T-cell (primary cell): ENCODE results near the gene ZNRF2. TPM values are rescaled to one million over a fixed set of nuclear protein-coding genes. Genes with fewer than 3 reads are reported as not detected.
A peak's percentile ranks its signal among the peaks of the same experiment; 100 is the strongest.

Source experiments
- ATAC-seq, 4 experiments: fragments of 200-7000 bp in 3 of 4; fragments of 150-1000 bp in 1 of 4; cut with Tn5 transposase; replicated peaks in 1 of 4; 1 replicate in 3 of 4; 2 replicates in 1 of 4; pipeline ENCODE4 v1.10.0; 2021; ENCODE audit warnings: moderate library complexity in 3 of 4, mild to moderate bottlenecking in 2 of 4, moderate number of reproducible peaks in 1 of 4
- CTCF ChIA-PET, 2 donors: fragments of 300-600 bp; sonication (Branson Sonifier 250); formaldehyde crosslinking; loops; one replicate each; lab custom pipeline; 2022; ENCODE audit warnings: antibody characterized with exemption in 2 of 2; lab: Charles Lee
- POLR2A ChIA-PET, 2 donors: fragments of 300-600 bp; sonication (Branson Sonifier 250); formaldehyde crosslinking; loops; one replicate each; lab custom pipeline; 2022; ENCODE audit warnings: antibody characterized with exemption in 2 of 2; lab: Charles Lee
- DNase-seq, 35 experiments: peaks; one replicate each; pipeline versions ENCODE4 v3.0.0 to v3.0.0-alpha.2; 2013 to 2023
- H3K27ac ChIP-seq: one replicate; pipeline ENCODE4 v1.5.1; 2013; ENCODE audit warnings: low read length
- H3K27me3 ChIP-seq, 2 experiments: replicated peaks in 1 of 2; 1 replicate in 1 of 2; 2 replicates in 1 of 2; pipeline versions ENCODE4 v1.6.1 to v1.7.0; 2013; ENCODE audit warnings: low read length in 1 of 2, mixed read lengths in 1 of 2; ENCODE audit not compliant: control insufficient read depth in 2 of 2, insufficient read depth in 2 of 2; ENCODE audit errors: extremely low read depth in 1 of 2
- H3K36me3 ChIP-seq, 2 donors: 1 replicate in 1 of 2; 2 replicates in 1 of 2; pipeline versions ENCODE4 v1.6.1 to v1.7.0; 2013; ENCODE audit warnings: low read length in 1 of 2; ENCODE audit not compliant: control insufficient read depth in 2 of 2, insufficient read depth in 1 of 2; ENCODE audit errors: extremely low read depth in 1 of 2
- H3K4me1 ChIP-seq, 2 experiments: 1 replicate in 1 of 2; 2 replicates in 1 of 2; pipeline versions ENCODE4 v1.6.1 to v1.7.0; 2013; ENCODE audit warnings: low read length in 2 of 2, mixed read lengths in 1 of 2; ENCODE audit not compliant: insufficient read depth in 2 of 2, control insufficient read depth in 1 of 2; ENCODE audit errors: extremely low read depth in 1 of 2
- H3K4me3 ChIP-seq, 2 donors: 1 replicate in 1 of 2; 2 replicates in 1 of 2; pipeline versions ENCODE4 v1.5.1 to v1.7.0; 2013; ENCODE audit warnings: mild to moderate bottlenecking in 2 of 2, low read length in 1 of 2, moderate library complexity in 1 of 2; ENCODE audit not compliant: control insufficient read depth in 1 of 2; ENCODE audit errors: extremely low read depth in 1 of 2
- H3K9me3 ChIP-seq: 2 replicates; pipeline ENCODE4 v1.7.0; 2013
- H3K27ac Mint-ChIP-seq, 2 donors: one replicate each; pipeline ENCODE4 v1.8.0; 2020 to 2021; ENCODE audit warnings: mild to moderate bottlenecking in 2 of 2, mixed read lengths in 2 of 2
- H3K27me3 Mint-ChIP-seq, 2 donors: one replicate each; pipeline ENCODE4 v1.8.0; 2021 to 2022; ENCODE audit warnings: mixed read lengths in 2 of 2
- H3K36me3 Mint-ChIP-seq: one replicate; pipeline ENCODE4 v1.8.0; 2021; ENCODE audit warnings: mixed read lengths
- H3K4me1 Mint-ChIP-seq, 3 donors: one replicate each; pipeline ENCODE4 v1.8.0; 2020 to 2022; ENCODE audit warnings: mixed read lengths in 3 of 3, mild to moderate bottlenecking in 1 of 3
- H3K4me3 Mint-ChIP-seq, 3 donors: one replicate each; pipeline ENCODE4 v1.8.0; 2020 to 2022; ENCODE audit warnings: mild to moderate bottlenecking in 3 of 3, mixed read lengths in 3 of 3, moderate library complexity in 3 of 3
- H3K9me3 Mint-ChIP-seq, 3 donors: one replicate each; pipeline ENCODE4 v1.8.0; 2020 to 2022; ENCODE audit warnings: mixed read lengths in 3 of 3
- WGBS: methylation state at CpG from one replicate; pipeline ENCODE4 v1.1.5; 2013; ENCODE audit warnings: missing lambda C conversion rate; ENCODE audit not compliant: insufficient coverage; 5-methylcytosine and 5-hydroxymethylcytosine counted together
- total RNA-seq, 35 experiments: library from RNA in 6 of 35; stranded (reverse) in 6 of 35; fragments of 120-200 nt in 1 of 35; gene quantifications; one replicate each; pipeline versions ENCODE4 v1.2.1 to v1.2.4 and lab custom pipeline; 2013 to 2026

Gene ZNRF2
- total RNA-seq, 5 donors from 2014 or later (not counting 1 experiment from before 2014, with no cell fraction given) = 22.4 to 38.4 (median 30.8) TPM

GRCh38 chr7:30331338-30331737 is 46.9 kb downstream of the ZNRF2 start:
- Mint-ChIP-seq H3K36me3 (peaks cover 14% of the 10 kb centered on the region), H3K9me3 (no peaks in the 10 kb centered on the region), H3K27me3 (no peaks in the 10 kb centered on the region), H3K4me1 (peaks cover 66 to 81% (median 79%) of the 10 kb centered on the region in 3 donors), H3K27ac (peak overlapping the region; percentile 11 to 90), H3K4me3 (peak overlapping the region in 1 of 3 donors; percentile 56)
- ChIA-PET CTCF (interaction anchor here in 1 of 2 donors (0.7 to 1.6 kb wide), 3 partner anchors 9 to 21 kb away, joined by 4 to 13 read pairs (median 7); no protein-coding TSS in a partner anchor), POLR2A (interaction anchor here in 1 of 2 donors (1.2 kb wide), 1 partner anchor 9 kb away, joined by 8 read pairs; no protein-coding TSS in a partner anchor)
- H3K36me3 ChIP-seq = peaks cover 0 to 2% of the 10 kb centered on the region in 2 donors
- H3K4me1 ChIP-seq = peaks cover 6 to 17% of the 10 kb centered on the region in 2 experiments
- no peak overlapping the region for H3K4me3 ChIP-seq
- DNase-seq (no peak), ATAC-seq (no peak)
- H3K9me3 ChIP-seq = no peaks in the 10 kb centered on the region
- no peaks in the 10 kb centered on the region for H3K27me3 ChIP-seq
- H3K27ac ChIP-seq = peak overlapping the region; percentile 73
- no CpG with 5 or more reads among the region's 2 CpGs for WGBS

- DNase-seq (no peak), ATAC-seq (no peak)
- no peaks in the 10 kb centered on the region for H3K9me3 ChIP-seq
- 100% methylated on average over 1 of the region's 2 CpGs for WGBS
- Mint-ChIP-seq H3K4me3 (no peak overlapping the region), H3K27ac (no peak overlapping the region), H3K36me3 (peaks cover 5% of the 10 kb centered on the region), H3K9me3 (no peaks in the 10 kb centered on the region), H3K27me3 (no peaks in the 10 kb centered on the region), H3K4me1 (peaks cover 56 to 78% (median 78%) of the 10 kb centered on the region in 3 donors)
- CTCF ChIA-PET = interaction anchor here in 1 of 2 donors (0.7 kb wide), 1 partner anchor 9 kb away, joined by 3 read pairs; no protein-coding TSS in a partner anchor
- H3K4me3 ChIP-seq = no peak overlapping the region
- H3K27me3 ChIP-seq = no peaks in the 10 kb centered on the region
- POLR2A ChIA-PET = interaction anchor here in 1 of 2 donors (0.6 kb wide), 1 partner anchor 19 kb away, joined by 3 read pairs; no protein-coding TSS in a partner anchor
- H3K4me1 ChIP-seq = peaks cover 5 to 17% of the 10 kb centered on the region in 2 experiments
- H3K36me3 ChIP-seq = no peaks in the 10 kb centered on the region
- H3K27ac ChIP-seq = no peak overlapping the region
Measured at GRCh38 chr7:30332549-30332948, 48.2 kb downstream of the ZNRF2 start.

GRCh38 chr7:30335763-30336487 is 51.5 kb downstream of the ZNRF2 start:
- no peak overlapping the region for H3K27ac ChIP-seq
- H3K36me3 ChIP-seq = no peaks in the 10 kb centered on the region
- H3K27me3 ChIP-seq = no peaks in the 10 kb centered on the region
- ChIA-PET CTCF (no interaction called here), POLR2A (no interaction called here)
- Mint-ChIP-seq H3K27me3 (no peaks in the 10 kb centered on the region), H3K36me3 (peaks cover 11% of the 10 kb centered on the region), H3K4me1 (peaks cover 50 to 80% (median 79%) of the 10 kb centered on the region in 3 donors), H3K27ac (no peak overlapping the region), H3K9me3 (peaks cover 0 to 3% (median under 1%) of the 10 kb centered on the region in 3 donors), H3K4me3 (no peak overlapping the region)
- H3K4me1 ChIP-seq = peaks cover 0 to 2% of the 10 kb centered on the region in 2 experiments
- no peak overlapping the region for H3K4me3 ChIP-seq
- no peak for DNase-seq
- 49% methylated on average over 2 of the region's 4 CpGs for WGBS
- ATAC-seq = no peak
- no peaks in the 10 kb centered on the region for H3K9me3 ChIP-seq

DNA sequence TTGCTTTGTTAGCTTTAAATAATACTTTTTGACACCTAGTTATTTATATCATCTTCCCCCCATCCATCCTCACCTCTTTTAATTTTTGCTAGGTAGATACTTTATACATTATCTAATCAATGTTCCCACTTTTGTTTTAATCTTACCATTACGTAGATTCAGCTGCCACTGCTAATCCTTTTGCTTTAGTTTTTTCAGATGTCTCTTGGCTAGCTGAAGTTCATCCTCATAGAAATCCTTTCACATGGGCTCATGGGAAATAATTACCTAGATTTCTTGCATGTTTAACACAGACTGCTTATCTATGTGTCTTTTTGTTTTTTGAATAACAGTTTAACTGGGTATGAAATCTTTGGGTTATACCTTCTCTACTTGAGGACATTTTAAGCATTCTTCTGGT is 60.1 kb downstream of the ZNRF2 start:
- Mint-ChIP-seq H3K27me3 (no peaks in the 10 kb centered on the region), H3K36me3 (peaks cover 12% of the 10 kb centered on the region), H3K9me3 (peaks cover 7 to 15% (median 7%) of the 10 kb centered on the region in 3 donors), H3K4me1 (peaks cover 70 to 84% (median 72%) of the 10 kb centered on the region in 3 donors), H3K4me3 (no peak overlapping the region), H3K27ac (peak overlapping the region; percentile 53 to 62)
- CTCF ChIA-PET = interaction anchor here in 1 of 2 donors (1.8 kb wide), 1 partner anchor 22 kb away, joined by 5 read pairs; no protein-coding TSS in a partner anchor
- H3K9me3 ChIP-seq = no peaks in the 10 kb centered on the region
- POLR2A ChIA-PET = no interaction called here
- H3K27ac ChIP-seq = no peak overlapping the region
- ATAC-seq (no peak), DNase-seq (no peak)
- no peak overlapping the region for H3K4me3 ChIP-seq
- H3K27me3 ChIP-seq = no peaks in the 10 kb centered on the region
- no peaks in the 10 kb centered on the region for H3K36me3 ChIP-seq
- WGBS = 100% methylated on average over 1 of the region's 1 CpG
- H3K4me1 ChIP-seq = peaks cover 14% of the 10 kb centered on the region in 2 experiments

GRCh38 chr7:30347226-30348082 is 63.1 kb downstream of the ZNRF2 start:
- Histone ChIP-seq H3K4me1 (peaks cover 14% of the 10 kb centered on the region in 2 experiments), H3K27ac (peak overlapping the region; percentile 86), H3K4me3 (no peak overlapping the region), H3K27me3 (no peaks in the 10 kb centered on the region), H3K9me3 (no peaks in the 10 kb centered on the region), H3K36me3 (no peaks in the 10 kb centered on the region)
- WGBS = no CpG with 5 or more reads among the region's 2 CpGs
- Mint-ChIP-seq H3K9me3 (no peaks in the 10 kb centered on the region), H3K4me3 (peak overlapping the region; percentile 34 to 75 (median 55)), H3K27ac (peak overlapping the region; percentile 96 to 99), H3K4me1 (peaks cover 51 to 77% (median 74%) of the 10 kb centered on the region in 3 donors), H3K36me3 (peaks cover 3% of the 10 kb centered on the region), H3K27me3 (no peaks in the 10 kb centered on the region)
- POLR2A ChIA-PET = interaction anchor here in 1 of 2 donors (3.2 kb wide), 1 partner anchor 25 kb away, joined by 13 read pairs; no protein-coding TSS in a partner anchor
- DNase-seq = no peak
- ATAC-seq = peak; percentile 7 to 26 (median 16)
- CTCF ChIA-PET = interaction anchor here in 1 of 2 donors (1.4 to 2.9 kb wide), 2 partner anchors 17 to 25 kb away, joined by 7 to 13 read pairs; no protein-coding TSS in a partner anchor
